HG03066 (cell line): ENCODE data around the gene RBM19.
A peak's percentile ranks its signal among the peaks of the same experiment; 100 is the strongest.
"Not testable (repeated sequence)": the region's sequence is repeated elsewhere in the genome, so short reads cannot be mapped to it uniquely, and the experiment has no call there.

Experiments used
- ATAC-seq: cut with Tn5 transposase; IDR thresholded peaks from one replicate; pipeline ENCODE4 v1.9.1; 2021; ENCODE audit warnings: low read depth; ENCODE audit not compliant: unreplicated experiment

Gene RBM19, protein sequence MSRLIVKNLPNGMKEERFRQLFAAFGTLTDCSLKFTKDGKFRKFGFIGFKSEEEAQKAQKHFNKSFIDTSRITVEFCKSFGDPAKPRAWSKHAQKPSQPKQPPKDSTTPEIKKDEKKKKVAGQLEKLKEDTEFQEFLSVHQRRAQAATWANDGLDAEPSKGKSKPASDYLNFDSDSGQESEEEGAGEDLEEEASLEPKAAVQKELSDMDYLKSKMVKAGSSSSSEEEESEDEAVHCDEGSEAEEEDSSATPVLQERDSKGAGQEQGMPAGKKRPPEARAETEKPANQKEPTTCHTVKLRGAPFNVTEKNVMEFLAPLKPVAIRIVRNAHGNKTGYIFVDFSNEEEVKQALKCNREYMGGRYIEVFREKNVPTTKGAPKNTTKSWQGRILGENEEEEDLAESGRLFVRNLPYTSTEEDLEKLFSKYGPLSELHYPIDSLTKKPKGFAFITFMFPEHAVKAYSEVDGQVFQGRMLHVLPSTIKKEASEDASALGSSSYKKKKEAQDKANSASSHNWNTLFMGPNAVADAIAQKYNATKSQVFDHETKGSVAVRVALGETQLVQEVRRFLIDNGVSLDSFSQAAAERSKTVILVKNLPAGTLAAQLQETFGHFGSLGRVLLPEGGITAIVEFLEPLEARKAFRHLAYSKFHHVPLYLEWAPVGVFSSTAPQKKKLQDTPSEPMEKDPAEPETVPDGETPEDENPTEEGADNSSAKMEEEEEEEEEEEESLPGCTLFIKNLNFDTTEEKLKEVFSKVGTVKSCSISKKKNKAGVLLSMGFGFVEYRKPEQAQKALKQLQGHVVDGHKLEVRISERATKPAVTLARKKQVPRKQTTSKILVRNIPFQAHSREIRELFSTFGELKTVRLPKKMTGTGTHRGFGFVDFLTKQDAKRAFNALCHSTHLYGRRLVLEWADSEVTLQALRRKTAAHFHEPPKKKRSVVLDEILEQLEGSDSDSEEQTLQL

DNA sequence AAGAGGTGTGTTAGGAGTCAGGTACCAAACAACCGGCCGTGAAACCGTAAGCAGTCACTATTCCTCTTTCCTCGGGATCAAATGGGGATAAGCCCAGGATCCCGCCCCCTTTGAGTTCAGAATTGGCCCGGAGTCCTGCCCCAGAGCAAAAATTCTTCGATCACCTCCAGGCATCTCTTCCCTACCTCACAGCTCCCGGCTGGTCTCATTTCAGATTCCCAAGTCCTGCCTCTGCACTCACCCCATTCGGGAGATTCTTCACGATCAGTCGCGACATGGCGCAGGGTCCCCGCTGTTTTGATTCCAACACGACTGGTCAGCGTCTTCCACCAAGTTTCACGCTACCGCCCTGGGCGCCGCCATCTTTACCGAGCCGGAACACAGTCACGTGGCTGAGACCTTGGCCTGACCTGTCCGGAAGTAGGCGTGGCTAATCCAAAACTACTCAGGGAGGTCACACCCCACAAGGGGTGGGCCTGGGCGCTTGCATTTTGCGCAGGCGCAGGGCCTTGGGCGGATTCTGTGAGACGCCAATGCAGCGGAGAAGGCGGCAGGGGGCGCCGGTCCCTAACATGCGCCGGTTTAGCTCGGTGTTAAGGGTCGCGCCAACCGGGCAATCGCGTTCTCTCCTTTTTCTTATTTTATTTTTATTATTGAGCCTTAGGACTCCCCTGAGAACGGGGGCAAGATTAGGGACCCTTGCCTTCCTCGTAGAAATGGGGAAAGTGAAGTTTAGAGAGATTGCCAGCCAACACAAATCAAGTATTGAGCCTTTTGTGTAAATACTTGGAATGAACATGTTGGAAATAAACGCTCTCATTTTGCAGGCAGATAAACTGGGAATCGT lies at the start of gene RBM19:
RBM19 (minus strand) TSS at position 375 of the 847 bp plus-strand sequence; CDS start at position 277, 98 bp downstream.
- ATAC-seq: peak; percentile 99

- ATAC-seq: no peak
Measured at GRCh38 chr12:114015851-114016250, 49.7 kb upstream of the RBM19 start.

DNA sequence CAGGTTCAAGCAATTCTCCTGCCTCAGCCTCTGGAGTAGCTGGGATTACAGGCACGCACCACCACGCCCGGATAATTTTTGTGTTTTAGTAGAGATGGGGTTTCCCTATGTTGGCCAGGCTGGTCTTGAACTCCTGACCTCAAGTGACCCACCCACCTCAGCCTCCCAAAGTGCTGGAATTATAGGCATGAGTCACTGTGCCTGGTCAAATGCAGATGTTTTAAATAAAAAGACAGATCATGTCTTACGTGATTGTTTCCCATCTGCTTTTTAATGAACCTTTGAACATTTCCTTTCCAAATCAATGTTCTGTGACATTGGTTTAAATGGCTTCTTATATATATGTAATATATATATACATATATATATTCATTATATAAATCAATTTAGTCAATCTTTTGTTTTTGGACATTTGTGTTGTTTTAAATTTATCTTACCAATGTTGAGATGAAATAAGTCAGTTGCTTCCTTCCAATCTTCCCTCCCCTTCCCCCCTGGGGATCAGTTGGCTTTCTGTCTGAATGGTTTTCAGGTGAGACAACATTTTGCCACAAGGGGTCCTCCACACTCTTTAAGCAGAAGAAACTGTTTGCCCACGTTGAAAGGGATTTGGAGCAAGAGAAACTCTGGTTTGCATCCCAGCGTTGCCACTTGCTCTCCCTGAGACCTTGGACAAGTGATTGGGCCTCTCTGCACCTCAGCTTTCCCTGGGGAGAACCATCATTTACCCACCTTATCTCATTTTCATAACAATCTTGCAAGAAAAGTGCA lies 47.6 kb upstream of the RBM19 start:
- ATAC-seq: no peak

GRCh38 chr12:114012744-114013431 lies 46.8 kb upstream of the RBM19 start:
- no peak for ATAC-seq

GRCh38 chr12:114011711-114012110 lies 45.6 kb upstream of the RBM19 start:
- no peak for ATAC-seq

DNA sequence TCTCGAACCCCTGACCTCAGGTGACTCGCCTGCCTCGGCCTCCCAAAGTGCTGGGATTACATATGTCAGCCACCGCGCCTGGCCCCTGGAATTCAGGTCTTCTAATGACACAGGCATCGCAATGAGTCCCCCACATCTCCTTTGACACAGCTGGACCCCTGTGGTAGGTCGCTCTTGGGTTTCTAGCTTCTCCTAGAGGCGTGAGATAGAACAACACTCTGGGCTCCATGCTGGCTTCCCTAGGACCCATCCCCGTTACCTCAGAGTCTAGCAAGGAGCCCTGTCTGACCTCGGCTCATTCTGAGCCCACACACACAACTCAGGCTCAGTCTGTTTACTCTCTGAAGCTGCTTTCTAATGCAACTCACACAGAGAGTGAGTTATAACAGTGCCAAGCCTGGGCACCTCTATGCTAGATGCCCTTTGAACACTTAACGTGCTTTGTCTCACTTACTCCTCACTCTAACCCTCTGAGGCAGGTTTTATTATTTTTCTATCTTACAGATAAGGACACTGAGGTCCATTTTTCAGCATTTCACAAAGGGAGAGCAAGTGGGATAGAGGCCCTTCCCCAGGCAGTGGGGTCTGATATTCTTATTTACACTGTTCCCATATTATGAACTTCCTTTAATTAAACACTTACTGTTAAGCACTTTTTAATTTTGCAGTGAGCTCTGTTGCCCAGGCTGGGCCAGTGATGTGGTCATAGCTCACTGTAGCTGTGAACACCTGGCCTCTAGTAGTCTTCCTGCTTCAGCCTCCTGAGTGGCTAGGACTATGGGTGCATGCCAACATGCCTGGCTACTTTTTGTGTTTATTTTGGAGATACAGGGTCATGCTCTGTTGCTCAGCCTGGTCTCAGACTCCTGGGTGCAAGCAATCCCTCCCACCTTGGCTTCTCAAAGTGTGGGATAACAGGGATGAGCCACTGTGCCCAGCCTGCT lies 40.6 kb upstream of the RBM19 start:
- no peak for ATAC-seq

DNA sequence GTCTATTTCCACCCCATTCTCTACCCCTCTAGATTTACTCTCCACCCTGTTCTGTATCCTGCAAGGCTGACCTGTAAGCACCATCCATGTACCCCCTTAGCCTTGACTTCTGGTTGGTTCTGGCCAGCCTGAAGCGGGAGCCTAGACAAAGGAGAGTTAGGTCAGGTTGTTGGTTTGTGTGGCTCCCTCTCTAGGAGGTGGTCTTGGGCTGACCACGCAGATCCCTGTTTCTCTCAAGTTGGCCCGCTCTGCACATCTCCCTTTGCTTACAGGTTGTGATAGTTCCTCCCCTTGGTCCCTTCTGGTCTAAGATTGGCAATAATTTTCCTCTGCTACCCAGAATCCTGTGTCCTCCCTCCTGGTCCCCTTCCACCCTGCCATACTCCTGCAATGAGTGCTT lies 38.3 kb upstream of the RBM19 start:
- no peak for ATAC-seq

DNA sequence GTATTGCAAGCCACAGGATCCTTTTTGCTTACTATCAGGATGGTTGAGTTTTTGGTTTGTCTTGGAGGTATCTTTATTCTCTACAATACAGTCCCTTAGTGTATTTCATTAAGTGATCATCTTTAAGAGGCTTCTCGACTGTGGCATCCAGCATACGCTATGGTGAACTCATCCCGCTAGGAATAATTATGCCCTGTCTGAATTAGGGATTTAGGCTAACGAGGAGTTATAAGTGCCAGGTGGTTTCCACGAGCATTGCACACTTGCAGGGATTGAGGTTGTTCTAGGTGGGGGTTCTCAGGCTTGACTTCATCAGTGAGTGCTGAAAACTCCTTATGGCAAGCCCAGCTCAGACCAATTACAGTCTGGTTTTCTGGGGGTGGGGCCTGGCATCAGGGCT lies 37.2 kb upstream of the RBM19 start:
- ATAC-seq: no peak

DNA sequence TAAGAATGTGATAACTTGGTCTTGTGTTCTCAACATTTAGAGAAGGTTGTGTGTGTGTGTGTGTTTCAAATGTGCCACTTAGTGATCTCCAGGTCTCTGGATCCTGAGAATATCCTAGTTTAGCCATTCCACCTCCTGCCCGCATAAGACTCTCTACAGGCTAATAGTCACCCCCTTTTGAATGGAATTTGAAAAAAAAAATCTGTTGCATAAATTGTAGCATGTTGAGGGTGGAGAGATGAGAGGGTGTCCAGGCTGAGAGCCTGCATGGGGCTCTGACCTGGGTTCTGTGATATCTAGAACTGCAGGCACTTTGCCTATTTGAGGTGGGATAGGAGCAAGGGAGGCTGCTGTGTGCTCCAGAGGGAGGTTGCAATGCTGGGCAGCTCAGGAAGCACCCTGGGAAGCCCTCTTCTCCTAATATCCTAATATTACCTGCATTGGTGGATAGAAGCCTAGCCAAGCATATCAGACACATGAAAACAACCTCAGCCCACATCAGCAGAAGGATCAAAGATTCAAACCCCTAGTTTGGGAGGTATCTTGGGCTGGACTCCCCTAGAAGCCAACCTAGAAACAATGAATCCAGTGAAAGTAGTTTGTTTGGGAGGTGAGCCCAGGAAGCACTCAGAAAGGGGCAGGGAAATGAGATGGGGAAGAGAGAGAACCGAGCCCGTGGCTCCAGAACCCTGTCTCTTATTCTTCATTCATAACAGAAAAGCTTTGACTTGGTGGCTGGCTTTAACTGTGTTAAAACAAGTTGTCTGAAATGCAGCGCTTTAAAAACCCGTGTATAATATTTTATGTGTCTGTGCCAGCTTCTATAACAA lies 35.6 kb upstream of the RBM19 start:
- no peak for ATAC-seq

- no peak for ATAC-seq
Measured at GRCh38 chr12:114000861-114001260, 34.7 kb upstream of the RBM19 start.

- not testable (repeated sequence) for ATAC-seq
Measured at GRCh38 chr12:114000261-114000660, 34.1 kb upstream of the RBM19 start.

- no peak for ATAC-seq
Measured at GRCh38 chr12:113997365-113997764, 31.2 kb upstream of the RBM19 start.

- ATAC-seq: no peak
Measured at GRCh38 chr12:113996026-113996425, 29.9 kb upstream of the RBM19 start.

DNA sequence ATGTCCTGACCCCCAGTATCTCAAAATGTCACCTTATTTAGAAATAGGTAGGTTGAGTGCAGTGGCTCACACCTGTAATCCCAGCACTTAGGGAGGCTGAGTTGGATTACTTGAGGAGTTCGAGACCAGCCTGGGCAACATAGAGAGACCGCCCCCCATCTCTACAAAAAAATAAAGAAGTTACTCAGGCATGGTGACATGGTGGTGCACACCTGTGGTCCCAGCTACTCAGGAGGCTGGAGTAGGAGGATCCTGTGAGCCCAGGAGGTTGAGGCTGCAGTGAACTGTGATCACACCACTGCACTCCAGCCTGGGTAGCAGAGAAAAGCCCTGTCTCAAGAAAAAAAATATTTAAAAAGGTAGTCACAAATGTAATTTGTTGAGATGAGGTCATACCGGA lies 27.9 kb upstream of the RBM19 start:
- no peak for ATAC-seq

- not testable (repeated sequence) for ATAC-seq
Measured at GRCh38 chr12:113992751-113993150, 26.6 kb upstream of the RBM19 start.

GRCh38 chr12:113991224-113992044 lies 25.3 kb upstream of the RBM19 start:
- no peak for ATAC-seq
